ENCODE measurements around the gene PTMA. TPM values are rescaled to one million over a fixed set of nuclear protein-coding genes. Genes with fewer than 3 reads are reported as not detected.
A peak's percentile ranks its signal among the peaks of the same experiment; 100 is the strongest.

The PTMA gene
- total RNA-seq, 2 donors from 2014 or later: 343 to 402 TPM

GRCh38 chr2:231688719-231689118 lies 19.6 kb upstream of the PTMA start:
- DNase-seq (no peak), ATAC-seq (no peak)
- intact Hi-C loops (cut with DNase I): no loop called here

GRCh38 chr2:231689124-231689893 lies 19.0 kb upstream of the PTMA start:
- no peak for ATAC-seq
- DNase-seq: no peak
- intact Hi-C loops (cut with DNase I): no loop called here

GRCh38 chr2:231691251-231691772 lies 17.0 kb upstream of the PTMA start:
- DNase-seq: no peak
- ATAC-seq: no peak
- intact Hi-C loops (cut with DNase I): no loop called here

DNA sequence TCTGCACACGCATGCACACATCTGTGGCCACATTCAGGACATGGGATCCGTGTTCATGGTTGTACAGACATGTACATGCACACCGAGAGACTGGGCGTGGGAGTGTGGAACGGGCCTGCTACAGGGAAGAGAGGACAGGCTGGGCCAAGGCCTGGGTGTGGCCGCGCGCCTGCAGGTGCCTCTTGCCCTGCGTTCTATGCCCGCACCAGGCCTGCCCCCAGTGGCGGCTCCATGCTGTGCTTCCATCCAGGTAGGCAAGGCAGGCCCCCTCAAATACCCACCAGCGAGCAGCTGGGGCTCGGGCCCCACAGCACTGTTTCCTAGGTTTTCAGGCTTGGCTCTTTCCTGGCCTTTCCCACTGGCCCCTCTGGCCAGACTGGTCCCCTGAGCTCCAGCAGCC lies 15.5 kb upstream of the PTMA start:
- intact Hi-C loops (cut with DNase I): no loop called here
- ATAC-seq (no peak), DNase-seq (no peak)

DNA sequence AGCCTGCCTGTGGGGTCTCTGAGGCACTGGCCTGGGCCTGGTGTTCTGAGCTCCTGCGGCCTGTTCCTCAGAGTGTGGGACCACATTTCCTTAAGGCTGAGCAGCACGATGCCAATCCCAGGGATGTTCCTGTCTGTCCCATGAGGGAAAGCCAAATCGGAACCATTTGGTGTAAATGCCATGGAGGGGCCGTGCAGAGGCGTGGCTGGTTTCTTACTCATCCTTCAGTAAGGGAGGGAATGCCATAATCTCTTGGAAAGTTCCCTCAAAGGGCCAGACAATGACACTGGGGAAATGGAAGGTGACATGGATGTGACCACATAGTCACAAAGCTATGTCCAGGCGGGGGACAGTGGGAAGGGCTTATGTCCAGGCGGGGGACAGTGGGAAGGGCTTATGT lies 14.4 kb upstream of the PTMA start:
- intact Hi-C loops (cut with DNase I): no loop called here
- no peak for ATAC-seq
- no peak for DNase-seq

GRCh38 chr2:231696004-231696367 lies 12.3 kb upstream of the PTMA start:
- ATAC-seq (peak in 1 of 2 donors; percentile 17), DNase-seq (no peak)
- intact Hi-C loops (cut with DNase I): no loop called here

GRCh38 chr2:231699006-231699405 lies 9.3 kb upstream of the PTMA start:
- intact Hi-C loops (cut with DNase I): no loop called here
- ATAC-seq (peak; percentile 58 to 84), DNase-seq (no peak)

DNA sequence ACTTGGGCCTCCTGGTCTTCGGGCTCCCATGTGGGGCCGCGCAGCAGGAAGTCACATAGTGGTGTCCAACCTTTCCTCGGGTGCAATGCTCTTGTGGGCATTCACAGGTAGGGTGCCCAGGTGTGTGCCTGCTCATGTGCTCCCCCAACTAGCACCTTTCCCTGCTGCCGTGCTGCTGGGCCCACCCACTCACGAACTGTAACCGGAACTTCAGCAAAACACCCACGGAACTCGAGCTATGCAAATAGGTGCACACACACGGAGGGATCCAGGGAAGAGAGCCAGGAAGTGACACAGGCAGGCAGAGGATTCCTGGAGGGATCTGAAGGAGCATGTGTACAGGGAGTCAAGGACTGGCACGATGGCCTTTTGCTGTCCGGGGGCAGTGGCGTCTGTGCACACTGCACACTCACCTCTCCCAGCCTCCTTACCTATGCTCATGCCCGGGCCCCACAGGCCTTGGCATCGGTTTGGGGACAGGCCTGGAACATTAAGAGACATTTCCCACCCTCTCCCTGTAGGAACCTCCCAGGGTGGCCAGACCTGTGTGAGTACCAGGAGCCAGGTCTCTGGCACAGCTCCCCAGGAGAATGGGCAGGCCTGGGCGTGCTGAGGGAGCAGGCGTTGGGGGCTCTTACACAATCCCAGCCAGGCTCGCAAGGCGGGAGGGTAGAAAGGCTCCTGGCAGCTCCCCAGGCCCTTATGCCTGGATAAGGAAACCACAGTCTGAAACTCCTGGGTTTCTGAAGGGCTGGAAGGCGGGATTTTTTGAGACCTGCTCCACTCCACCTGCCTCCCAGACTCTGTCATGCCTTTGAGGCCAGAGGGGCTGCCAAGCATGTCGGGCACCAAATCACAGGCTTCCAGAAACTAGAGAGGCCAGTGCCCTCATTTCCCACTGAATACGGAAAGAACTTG lies 6.6 kb upstream of the PTMA start:
- DNase-seq (peak; percentile 72), ATAC-seq (peak in 1 of 2 donors; percentile 36)
- intact Hi-C loops (cut with DNase I): no loop called here

DNA sequence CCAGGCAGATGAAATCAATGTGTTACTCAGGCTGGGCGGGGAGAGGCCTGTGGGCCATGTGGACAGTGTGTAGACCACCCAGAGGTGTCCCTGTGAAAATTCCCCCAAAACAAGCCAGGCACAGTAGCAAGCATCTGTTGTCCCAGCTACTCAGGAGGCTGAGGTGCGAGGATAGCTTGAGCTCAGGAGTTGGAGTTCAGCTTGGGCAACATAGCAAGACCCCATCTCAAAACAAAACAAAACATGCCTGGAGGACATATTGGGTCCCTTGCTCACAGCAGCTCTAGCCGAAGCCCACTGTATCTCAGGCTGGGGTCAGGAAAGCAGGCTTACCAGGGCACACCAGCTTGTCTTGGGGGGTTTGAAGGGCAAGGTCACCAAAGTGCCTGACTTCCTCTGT lies 4.3 kb upstream of the PTMA start:
- ATAC-seq (no peak), DNase-seq (no peak)
- intact Hi-C loops (cut with DNase I): no loop called here

DNA sequence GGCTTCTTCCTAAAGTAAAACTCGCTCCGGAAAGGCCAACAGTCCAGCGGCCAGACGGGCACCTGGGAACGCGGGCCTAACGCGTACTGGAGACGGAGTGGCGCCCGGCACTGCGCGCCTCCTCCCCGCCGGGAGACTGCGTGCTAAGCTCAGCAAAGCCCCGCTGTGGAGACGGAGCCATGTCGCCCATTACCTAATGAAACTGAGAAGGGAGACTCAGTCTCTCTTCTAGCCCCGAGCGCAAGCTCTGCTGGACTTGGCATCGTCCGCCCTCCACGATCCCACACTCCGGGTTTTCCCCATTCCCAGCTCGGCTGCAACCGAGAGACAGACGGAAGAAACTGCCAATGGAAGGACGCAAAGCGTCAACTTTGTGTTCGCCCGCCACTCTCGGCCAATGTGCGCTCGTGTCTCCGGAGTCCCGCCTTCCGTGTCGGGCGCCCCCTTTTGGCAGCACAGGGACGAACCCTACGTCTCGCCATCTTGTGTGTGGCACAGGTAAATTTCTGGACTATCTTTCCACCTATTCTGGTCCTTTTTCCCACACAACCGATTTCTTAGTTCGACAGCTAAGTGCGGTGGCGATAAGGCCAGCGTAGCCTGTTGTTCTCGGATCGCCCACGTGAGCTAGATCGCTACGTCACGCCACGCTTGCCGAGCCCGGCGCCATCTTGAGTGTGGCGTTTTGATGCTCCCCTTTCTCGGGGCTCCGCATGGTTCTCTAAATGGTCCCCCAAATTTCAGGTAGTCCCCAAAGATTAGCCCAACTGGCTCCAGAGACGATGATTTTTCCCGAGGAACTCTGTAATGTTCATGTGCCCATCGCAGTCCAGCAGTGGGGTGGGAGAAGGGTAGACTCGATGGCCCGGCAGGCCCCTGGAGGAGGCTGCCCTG lies 1.3 kb upstream of the PTMA start:
- DNase-seq: peak; percentile 98
- intact Hi-C loops (cut with DNase I): no loop called here
- peak; percentile 58 to 66 for ATAC-seq

DNA sequence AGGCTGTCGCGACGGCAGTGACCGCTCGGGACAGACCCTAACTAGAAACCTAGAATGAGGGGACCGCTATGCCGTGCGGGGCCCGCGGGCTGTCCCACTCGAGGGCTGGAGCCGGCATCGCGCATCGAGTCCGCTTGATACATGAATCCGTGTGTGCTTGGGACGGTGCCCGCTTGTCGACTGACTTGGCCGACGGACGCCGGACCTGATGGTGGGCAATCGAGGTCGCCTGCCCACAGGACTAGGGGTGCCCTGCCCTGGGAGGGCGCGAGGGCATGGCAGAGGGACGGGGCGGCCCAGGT lies 749 bp upstream of the PTMA start:
- intact Hi-C loops (cut with DNase I): no loop called here
- ATAC-seq (peak; percentile 0 to 1), DNase-seq (no peak)

DNA sequence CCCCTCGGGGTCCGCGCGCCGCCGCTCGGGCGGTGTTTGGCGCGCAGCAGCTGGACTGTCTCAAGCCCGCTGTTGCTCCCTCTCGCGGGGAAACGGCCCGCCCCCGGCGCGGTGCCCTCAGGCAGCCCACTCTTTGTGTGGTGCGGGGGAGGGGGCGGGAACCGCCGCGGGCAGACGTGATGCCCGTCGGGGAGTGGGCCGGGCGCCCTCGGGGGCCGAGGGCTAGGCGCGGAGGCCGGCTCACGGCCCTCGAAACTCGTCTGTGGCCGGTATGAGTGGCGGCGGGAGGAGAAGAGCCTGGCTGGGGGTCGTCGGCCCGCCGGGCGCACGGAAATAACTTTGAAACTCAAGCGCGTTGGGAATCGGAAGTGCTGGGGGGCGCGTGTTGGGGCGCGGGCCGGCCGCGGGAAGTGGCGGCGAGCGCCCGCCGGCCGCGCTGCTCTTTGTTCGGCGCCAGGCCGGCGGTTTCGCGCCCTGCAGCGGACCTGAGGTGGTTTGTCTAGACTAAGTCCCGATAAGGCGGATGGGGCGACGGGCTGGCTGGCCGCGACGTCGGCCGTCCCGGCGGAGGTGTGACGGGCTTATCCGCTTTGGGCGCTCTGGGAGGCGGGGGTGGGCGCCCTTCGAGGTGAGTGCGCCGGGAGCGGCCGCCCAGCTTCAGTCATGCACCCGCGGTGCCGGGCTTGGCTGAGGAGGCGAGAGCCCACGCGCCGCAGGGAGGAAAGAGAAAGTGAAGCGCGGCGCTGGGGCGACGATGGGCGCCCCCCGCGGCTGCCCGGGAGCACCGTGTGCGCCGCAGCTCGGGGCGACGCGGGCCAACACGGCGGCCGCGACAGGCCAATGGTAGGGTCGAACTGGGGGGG lies 679 bp downstream of the PTMA start:
- DNase-seq (peak; percentile 66), ATAC-seq (peak; percentile 1 to 2)
- intact Hi-C loops (cut with DNase I): no loop called here

- ATAC-seq: peak in 1 of 2 donors; percentile 0
Observed at GRCh38 chr2:231709636-231709980, 1.3 kb downstream of the PTMA start.

DNA sequence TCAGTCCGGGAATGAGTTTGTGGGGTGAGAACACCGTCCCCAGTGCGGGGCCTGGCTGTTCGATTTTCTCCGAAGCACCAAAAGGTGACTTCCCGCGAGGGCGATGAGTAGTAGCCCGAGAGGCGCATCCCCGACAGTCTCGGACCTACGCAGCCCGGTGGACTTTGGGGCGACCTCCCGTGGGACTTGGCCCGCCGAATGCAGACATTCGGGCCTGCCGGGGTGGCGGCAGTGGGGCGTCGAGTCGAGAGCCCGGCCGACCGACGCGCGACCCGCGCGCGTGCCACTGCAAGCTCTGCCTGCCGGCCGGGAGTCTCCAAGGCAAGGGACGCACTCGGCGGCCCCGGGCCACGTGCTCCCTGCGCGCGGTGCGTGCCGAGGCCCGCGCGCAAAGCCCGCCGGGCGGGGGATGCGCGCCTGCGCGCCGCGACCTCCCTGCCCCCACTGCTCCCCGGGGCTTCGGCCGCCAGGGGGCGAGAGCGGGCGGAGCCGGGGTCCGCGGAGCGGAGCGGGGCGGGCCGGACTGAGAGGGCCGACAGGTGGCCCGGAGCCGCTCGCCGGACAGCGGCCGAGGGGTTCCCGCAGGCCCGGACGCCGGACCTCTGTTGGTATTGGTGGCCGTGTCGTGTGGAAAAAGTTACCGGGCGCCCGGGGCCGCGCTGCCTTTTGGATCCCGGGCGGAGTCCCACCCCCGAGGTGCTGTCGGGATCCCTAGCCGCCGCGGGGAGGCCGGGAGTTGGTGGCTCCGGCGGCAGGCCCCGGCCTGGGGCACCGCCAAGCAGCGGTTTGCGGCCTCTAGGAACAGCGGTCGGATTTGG lies 1.9 kb downstream of the PTMA start:
- intact Hi-C loops (cut with DNase I): loop anchor here in 1 of 2 donors (5.0 kb wide), 1 partner anchor 98 kb away; no protein-coding TSS in a partner anchor
- peak; percentile 22 to 38 for ATAC-seq
- DNase-seq: peak; percentile 82

More at GRCh38 chr2:231709636-231709980, 1.3 kb downstream of the PTMA start:
- intact Hi-C loops (cut with DNase I): no loop called here
- peak; percentile 72 for DNase-seq

GRCh38 chr2:231710799-231711676 lies 2.7 kb downstream of the PTMA start:
- ATAC-seq: no peak
- intact Hi-C loops (cut with DNase I): loop anchor here in 1 of 2 donors (5.0 kb wide), 1 partner anchor 99 kb away; no protein-coding TSS in a partner anchor

GRCh38 chr2:231711677-231712450 lies 3.5 kb downstream of the PTMA start:
- ATAC-seq (no peak), DNase-seq (no peak)
- intact Hi-C loops (cut with DNase I): loop anchor here in 1 of 2 donors (5.0 kb wide), 1 partner anchor 100 kb away; no protein-coding TSS in a partner anchor

More at GRCh38 chr2:231710799-231711676, 2.7 kb downstream of the PTMA start:
- peak; percentile 49 for DNase-seq
